ENCODE measurements around the gene CPEB4.

DNA sequence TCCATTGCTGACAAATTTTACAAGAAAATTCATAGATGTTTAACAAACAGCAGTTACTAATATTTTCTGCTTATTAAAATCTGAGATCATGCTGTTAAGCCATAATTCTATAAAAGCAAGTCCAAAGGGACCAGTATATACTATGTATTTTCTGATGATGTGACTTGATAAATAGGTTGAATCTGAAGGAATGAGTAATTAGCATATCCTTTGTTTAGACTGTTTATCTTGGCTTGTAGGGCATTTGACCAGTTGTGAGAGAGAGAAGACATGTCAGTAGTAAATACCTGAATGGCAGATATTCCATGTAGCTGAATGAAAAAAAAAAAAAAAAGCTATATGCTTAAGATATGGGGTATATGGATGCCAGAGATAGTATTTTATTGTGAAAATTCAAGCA, 14.6 kb downstream of the CPEB4 start:
- TF ChIP-seq, protein P1, sequence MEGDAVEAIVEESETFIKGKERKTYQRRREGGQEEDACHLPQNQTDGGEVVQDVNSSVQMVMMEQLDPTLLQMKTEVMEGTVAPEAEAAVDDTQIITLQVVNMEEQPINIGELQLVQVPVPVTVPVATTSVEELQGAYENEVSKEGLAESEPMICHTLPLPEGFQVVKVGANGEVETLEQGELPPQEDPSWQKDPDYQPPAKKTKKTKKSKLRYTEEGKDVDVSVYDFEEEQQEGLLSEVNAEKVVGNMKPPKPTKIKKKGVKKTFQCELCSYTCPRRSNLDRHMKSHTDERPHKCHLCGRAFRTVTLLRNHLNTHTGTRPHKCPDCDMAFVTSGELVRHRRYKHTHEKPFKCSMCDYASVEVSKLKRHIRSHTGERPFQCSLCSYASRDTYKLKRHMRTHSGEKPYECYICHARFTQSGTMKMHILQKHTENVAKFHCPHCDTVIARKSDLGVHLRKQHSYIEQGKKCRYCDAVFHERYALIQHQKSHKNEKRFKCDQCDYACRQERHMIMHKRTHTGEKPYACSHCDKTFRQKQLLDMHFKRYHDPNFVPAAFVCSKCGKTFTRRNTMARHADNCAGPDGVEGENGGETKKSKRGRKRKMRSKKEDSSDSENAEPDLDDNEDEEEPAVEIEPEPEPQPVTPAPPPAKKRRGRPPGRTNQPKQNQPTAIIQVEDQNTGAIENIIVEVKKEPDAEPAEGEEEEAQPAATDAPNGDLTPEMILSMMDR (IDR thresholded peaks at IDR 0.05), result no peak
- TF ChIP-seq POLR2A (IDR thresholded peaks at IDR 0.05), result no peak

Data from vagina (tissue), 2 donors.